SK-N-SH (cell line): ENCODE results near the gene HBP1. TPM values are rescaled to one million over a fixed set of nuclear protein-coding genes. Genes with fewer than 3 reads are reported as not detected.

Experiments
- CTCF ChIA-PET: fragments of 300-600, 350-600 bp; formaldehyde crosslinking; extraction: SDS; loops from one replicate; lab custom pipeline; 2021; lab: Yijun Ruan, JAX
- POLR2A ChIA-PET: fragments of 350-600 bp; sonication (Branson Sonifier 250); formaldehyde crosslinking; extraction: SDS; loops from one replicate; lab custom pipeline; 2020; ENCODE audit warnings: antibody characterized with exemption, inconsistent platforms; lab: Yijun Ruan, JAX
- DNase-seq: peaks from one replicate; pipeline ENCODE4 v3.0.0; 2012
- H2AFZ ChIP-seq: fragments of 200-600 bp; sonication (generic); 2 replicates; pipeline ENCODE4 v1.8.1; 2016; ENCODE audit warnings: antibody characterized with exemption, mild to moderate bottlenecking, low read depth
- H3F3A ChIP-seq: fragments of 200-600 bp; sonication (generic); replicated peaks from 2 replicates; pipeline ENCODE3; 2016; ENCODE audit warnings: antibody characterized with exemption, mild to moderate bottlenecking; ENCODE audit not compliant: insufficient read depth
- H3K27ac ChIP-seq, 2 experiments: fragments of 200-500 bp in 1 of 2; fragments of 200-600 bp in 1 of 2; sonication (Bioruptor generic) in 1 of 2; sonication (generic), shearing (Covaris generic) in 1 of 2; 2 replicates each; pipeline versions ENCODE4 v1.5.1 to v1.6.1; 2014 to 2016; ENCODE audit warnings: low read depth in 2 of 2, inconsistent platforms in 1 of 2, low read length in 1 of 2, mild to moderate bottlenecking in 1 of 2, mixed read lengths in 1 of 2
- H3K27me3 ChIP-seq: fragments of 200-600 bp; sonication (generic), shearing (Covaris generic); 2 replicates; pipeline ENCODE4 v1.6.1; 2016; ENCODE audit warnings: mixed run types; ENCODE audit not compliant: insufficient read depth
- H3K36me3 ChIP-seq, 2 experiments: fragments of 200-500 bp in 1 of 2; fragments of 200-600 bp in 1 of 2; sonication (Bioruptor generic) in 1 of 2; sonication (generic) in 1 of 2; replicated peaks in 1 of 2; 2 replicates each; pipeline versions ENCODE3 to v1.5.1; 2014 to 2016; ENCODE audit warnings: low read length in 1 of 2, mild to moderate bottlenecking in 1 of 2; ENCODE audit not compliant: insufficient read depth in 2 of 2, control insufficient read depth in 1 of 2
- H3K4me1 ChIP-seq, 2 experiments: fragments of 200-500 bp in 1 of 2; fragments of 200-600 bp in 1 of 2; sonication (Bioruptor generic) in 1 of 2; sonication (generic), shearing (Covaris generic) in 1 of 2; 2 replicates each; pipeline versions ENCODE4 v1.5.1 to v1.6.1; 2014 to 2016; ENCODE audit warnings: low read depth in 1 of 2, low read length in 1 of 2, mixed run types in 1 of 2; ENCODE audit not compliant: insufficient read depth in 2 of 2, control insufficient read depth in 1 of 2
- H3K4me2 ChIP-seq: fragments of 200-600 bp; sonication (generic), shearing (Covaris generic); 2 replicates; pipeline ENCODE4 v1.6.1; 2017; ENCODE audit warnings: mixed run types
- H3K4me3 ChIP-seq, 2 experiments: fragments of 200-500 bp in 1 of 2; fragments of 200-600 bp in 1 of 2; sonication (Bioruptor generic) in 1 of 2; sonication (generic), shearing (Covaris generic) in 1 of 2; 2 replicates each; pipeline versions ENCODE4 v1.5.1 to v1.8.1; 2014 to 2016; ENCODE audit warnings: low read depth in 2 of 2, inconsistent platforms in 1 of 2, low read length in 1 of 2, mild to moderate bottlenecking in 1 of 2, mixed read lengths in 1 of 2, moderate library complexity in 1 of 2
- H3K79me2 ChIP-seq: fragments of 200-600 bp; sonication (generic); 2 replicates; pipeline ENCODE4 v1.8.1; 2017; ENCODE audit warnings: mild to moderate bottlenecking; ENCODE audit not compliant: insufficient read depth
- H3K9ac ChIP-seq: fragments of 200-600 bp; sonication (generic); 2 replicates; pipeline ENCODE4 v1.6.1; 2017; ENCODE audit warnings: mixed run types
- H3K9me2 ChIP-seq: fragments of 200-600 bp; sonication (generic); 2 replicates; pipeline ENCODE4 v1.6.1; 2017; ENCODE audit warnings: mixed run types
- H3K9me3 ChIP-seq: fragments of 200-600 bp; sonication (generic); 2 replicates; pipeline ENCODE4 v1.6.1; 2017; ENCODE audit warnings: mixed run types, mild to moderate bottlenecking, moderate library complexity
- H4K20me1 ChIP-seq: fragments of 200-600 bp; sonication (generic); 2 replicates; pipeline ENCODE4 v1.6.1; 2017; ENCODE audit warnings: mild to moderate bottlenecking, mixed run types; ENCODE audit not compliant: insufficient read depth
- CHD2 ChIP-seq: fragments of 150-350 bp; IDR thresholded peaks from 2 replicates; pipeline ENCODE4 v1.6.1; 2018; ENCODE audit warnings: low read length; ENCODE audit not compliant: partially characterized antibody
- EP300 ChIP-seq, 2 experiments: IDR thresholded peaks; 2 replicates each; pipeline versions ENCODE4 v1.4.0 to v1.6.1; 2012; ENCODE audit warnings: borderline replicate concordance in 1 of 2, low read depth in 1 of 2, low read length in 1 of 2
- EZH2phosphoT487 ChIP-seq: fragments of 200-600 bp; sonication (generic); IDR thresholded peaks from 2 replicates; pipeline ENCODE4 v1.6.1; 2017; ENCODE audit warnings: low read depth, mixed run types, mild to moderate bottlenecking, antibody characterized with exemption, moderate library complexity, borderline replicate concordance
- FOSL2 ChIP-seq: IDR thresholded peaks from 2 replicates; pipeline ENCODE4 v1.4.0; 2012; ENCODE audit warnings: low read depth, mild to moderate bottlenecking, moderate library complexity, borderline replicate concordance
- GABPA ChIP-seq: IDR thresholded peaks from 2 replicates; pipeline ENCODE4 v1.4.0; 2012; ENCODE audit warnings: low read depth, mild to moderate bottlenecking
- GATA2 ChIP-seq: sonication (generic); formaldehyde crosslinking; IDR thresholded peaks from 2 replicates; pipeline ENCODE4 v1.5.0; 2020; ENCODE audit warnings: mild to moderate bottlenecking, missing genetic modification reagents
- MAX ChIP-seq: IDR thresholded peaks from 2 replicates; pipeline ENCODE4 v1.4.0; 2012; ENCODE audit warnings: low read depth
- MEF2A ChIP-seq: IDR thresholded peaks from 2 replicates; pipeline ENCODE4 v1.4.0; 2012; ENCODE audit warnings: low read depth, borderline replicate concordance
- NRF1 ChIP-seq: IDR thresholded peaks from 2 replicates; pipeline ENCODE4 v1.6.1; 2012; ENCODE audit warnings: low read depth, mild to moderate bottlenecking, low read length
- RCOR1 ChIP-seq: fragments of 150-350 bp; IDR thresholded peaks from 2 replicates; pipeline ENCODE4 v1.6.1; 2017; ENCODE audit warnings: antibody characterized with exemption, low read length
- REST ChIP-seq: IDR thresholded peaks from 2 replicates; pipeline ENCODE4 v1.6.1; 2012; ENCODE audit warnings: mild to moderate bottlenecking, low read depth, low read length, moderate library complexity
- TEAD4 ChIP-seq: IDR thresholded peaks from 2 replicates; pipeline ENCODE4 v1.4.0; 2012; ENCODE audit warnings: mild to moderate bottlenecking, borderline replicate concordance; ENCODE audit not compliant: insufficient read depth
- USF1 ChIP-seq: IDR thresholded peaks from 2 replicates; pipeline ENCODE4 v1.4.0; 2012; ENCODE audit warnings: low read depth, borderline replicate concordance
- USF2 ChIP-seq: fragments of 150-350 bp; IDR thresholded peaks from 2 replicates; pipeline ENCODE4 v1.6.1; 2017; ENCODE audit warnings: antibody characterized with exemption, low read length, low read depth, borderline replicate concordance
- ZBTB33 ChIP-seq: IDR thresholded peaks from 2 replicates; pipeline ENCODE4 v1.4.0; 2012; ENCODE audit warnings: low read depth, borderline replicate concordance
- WGBS: methylation state at CpG from one replicate; pipeline ENCODE4 v1.1.6; 2017; ENCODE audit warnings: low lambda C conversion rate; 5-methylcytosine and 5-hydroxymethylcytosine counted together
- polyA plus RNA-seq, 3 experiments: library from polyadenylated mRNA; depleted of rRNA; stranded (reverse); fragments of >200 nt; gene quantifications; 2 replicates each; pipeline ENCODE4 v1.2.3, GENCODE V29; 2012

HBP1 gene
- polyA plus RNA-seq, 1 of the 3 experiments (the other 2 are of a cell fraction) = 27.2 TPM

- 94% methylated on average over 4 of the region's 4 CpGs for WGBS
- Histone ChIP-seq H3F3A (peaks cover 33% of the 10 kb centered on the region), H4K20me1 (no peaks in the 10 kb centered on the region), H2AFZ (no peak overlapping the region), H3K27me3 (no peaks in the 10 kb centered on the region), H3K79me2 (no peaks in the 10 kb centered on the region), H3K4me2 (no peak overlapping the region), H3K9ac (no peak overlapping the region), H3K9me3 (no peaks in the 10 kb centered on the region), H3K9me2 (no peaks in the 10 kb centered on the region), H3K4me3 (no peak overlapping the region), H3K4me1 (peaks cover 0 to 6% of the 10 kb centered on the region in 2 experiments; a peak in 2 of 4 replicates), H3K27ac (no peak overlapping the region), H3K36me3 (no peaks in the 10 kb centered on the region)
- no peak for DNase-seq
- CTCF ChIA-PET = interaction anchor here (1.1 to 8.9 kb wide), 2 partner anchors 14 to 350 kb away, joined by 4 to 171 read pairs; no protein-coding TSS in a partner anchor
- POLR2A ChIA-PET = no interaction called here
- no peak for TF ChIP-seq RCOR1
- no peak for TF ChIP-seq USF1
- TF ChIP-seq GATA2 = no peak
- TF ChIP-seq MAX = no peak
- TF ChIP-seq NRF1 = no peak
- no peak for TF ChIP-seq CHD2
- no peak for TF ChIP-seq MEF2A
- TF ChIP-seq EZH2phosphoT487 = no peak
- no peak for TF ChIP-seq USF2
- no peak for TF ChIP-seq EP300 (IDR thresholded peaks at IDR 0.05; ENCODE audit: borderline replicate concordance in 1 of 2, low read depth in 1 of 2, low read length in 1 of 2)
- no peak for TF ChIP-seq GABPA
- TF ChIP-seq ZBTB33 = no peak
- no peak for TF ChIP-seq FOSL2
- no peak for TF ChIP-seq TEAD4
- TF ChIP-seq REST = no peak
- TF ChIP-seq, all 33 proteins: peak for 0
Observed at GRCh38 chr7:107145067-107145838, 23.6 kb upstream of the HBP1 start.
